ENCODE measurements around the gene CPLANE2.
"Not testable (repeated sequence)": the region's sequence is repeated elsewhere in the genome, so short reads cannot be mapped to it uniquely, and the experiment has no call there.

The CPLANE2 gene, protein sequence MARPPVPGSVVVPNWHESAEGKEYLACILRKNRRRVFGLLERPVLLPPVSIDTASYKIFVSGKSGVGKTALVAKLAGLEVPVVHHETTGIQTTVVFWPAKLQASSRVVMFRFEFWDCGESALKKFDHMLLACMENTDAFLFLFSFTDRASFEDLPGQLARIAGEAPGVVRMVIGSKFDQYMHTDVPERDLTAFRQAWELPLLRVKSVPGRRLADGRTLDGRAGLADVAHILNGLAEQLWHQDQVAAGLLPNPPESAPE

DNA sequence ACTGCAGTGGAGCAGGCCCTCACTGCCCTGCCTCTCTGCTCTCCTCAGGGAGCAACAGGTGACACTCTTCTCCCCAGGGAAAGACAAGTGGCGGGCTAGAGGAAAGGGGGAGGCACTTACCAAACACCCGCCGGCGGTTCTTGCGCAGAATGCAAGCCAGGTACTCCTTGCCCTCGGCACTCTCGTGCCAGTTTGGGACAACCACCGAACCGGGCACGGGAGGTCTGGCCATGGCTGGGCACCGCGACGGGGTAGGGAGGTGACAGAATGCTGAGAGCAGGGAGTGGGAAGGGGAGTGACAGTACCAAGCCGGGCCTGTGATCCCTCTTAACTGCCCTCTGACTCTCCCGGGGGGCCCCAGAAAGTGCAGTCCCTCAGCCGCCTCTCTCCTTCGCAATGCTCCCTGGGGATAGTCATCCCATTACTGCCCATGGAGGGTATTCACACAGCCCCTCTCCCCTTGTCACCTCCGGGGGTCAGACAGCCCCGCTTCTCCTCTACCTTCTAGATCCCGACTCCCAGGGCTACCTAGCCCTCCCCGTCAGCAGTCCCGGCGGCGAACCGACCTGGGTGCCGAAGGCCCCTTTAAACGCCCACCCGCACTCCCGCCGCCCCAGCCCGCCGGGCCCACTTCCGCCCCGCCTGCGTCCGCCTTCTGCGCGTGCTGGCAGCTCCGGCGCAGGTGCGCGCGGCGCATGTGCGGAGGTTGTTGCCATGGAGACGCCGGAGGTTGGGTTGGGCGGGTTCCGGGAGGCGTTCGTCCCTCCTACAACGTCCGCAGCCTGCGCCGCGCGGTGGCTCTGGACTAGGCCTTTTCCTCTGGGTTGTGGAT, at the start of gene CPLANE2:
Gene CPLANE2 (minus strand): TSS at position 673 of the 832 bp plus-strand sequence. CDS start 441 bp downstream, at position 232.
- in situ Hi-C loops (cut with MboI; ENCODE audit: low sequenced_read_pairs), result no loop called here

DNA sequence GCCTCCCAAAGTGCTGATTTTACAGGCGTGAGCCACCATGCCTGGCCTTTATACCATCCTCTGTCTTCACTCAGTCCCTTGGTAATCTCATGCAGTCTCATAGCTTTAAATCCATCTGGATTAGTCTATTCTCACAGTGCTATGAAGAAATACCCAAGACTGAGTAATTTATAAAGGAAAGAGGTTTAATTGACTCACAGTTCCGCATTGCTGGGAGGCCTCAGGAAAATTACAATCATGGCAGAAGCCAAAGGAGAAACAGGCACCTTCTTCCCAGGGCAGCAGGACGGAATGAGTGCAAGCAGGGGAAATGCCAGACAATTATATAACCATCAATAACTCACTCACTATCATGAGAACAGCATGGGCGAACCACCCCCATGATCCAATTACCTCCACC, 49.1 kb upstream of the CPLANE2 start:
- H3K27me3 ChIP-seq (ENCODE audit: low read depth), result no peaks in the 10 kb centered on the region
- no peaks in the 10 kb centered on the region for H3K9me3 ChIP-seq
- peaks cover 7% of the 10 kb centered on the region; the same call in 1 of the 2 replicates for H3K36me3 ChIP-seq (replicated peaks)
- no peak overlapping the region for H3K4me3 ChIP-seq
- DNase-seq (ENCODE audit: low spot score in 2 of 2), result no peak
- in situ Hi-C loops (cut with MboI; ENCODE audit: low sequenced_read_pairs), result no loop called here
- H3K4me1 ChIP-seq, result no peaks in the 10 kb centered on the region

More for the DNA sequence above, at the start of gene CPLANE2:
- no peaks in the 10 kb centered on the region for H3K9me3 ChIP-seq
- DNase-seq (ENCODE audit: low spot score in 2 of 2), result peak; percentile 91 to 97
- H3K4me1 ChIP-seq, result peaks cover 15% of the 10 kb centered on the region
- H3K36me3 ChIP-seq (replicated peaks), result no peaks in the 10 kb centered on the region; the same call in 1 of the 2 replicates
- H3K27me3 ChIP-seq (ENCODE audit: low read depth), result no peaks in the 10 kb centered on the region
- H3K4me3 ChIP-seq, result peak within 1 kb of the TSS; percentile 54

DNA sequence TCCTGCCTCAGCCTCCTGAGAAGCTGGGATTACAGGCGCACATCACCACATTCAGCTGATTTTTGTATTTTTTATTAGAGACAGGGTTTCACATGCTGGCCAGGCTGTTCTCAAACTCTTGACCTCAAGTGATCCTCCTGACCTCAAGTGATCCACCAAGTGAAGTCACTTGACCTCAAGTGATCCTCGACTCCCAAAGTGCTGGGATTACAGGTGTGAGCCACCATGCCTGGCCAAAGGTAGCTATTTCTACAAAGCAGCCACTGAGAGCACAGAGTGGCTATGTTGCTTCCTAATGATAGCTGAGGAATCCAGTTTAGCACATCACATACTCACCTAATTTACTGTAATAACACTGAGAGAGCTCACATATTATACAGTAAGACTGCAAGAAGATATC, 44.8 kb upstream of the CPLANE2 start:
- Histone ChIP-seq H3K4me1 (no peaks in the 10 kb centered on the region), H3K27me3 (ENCODE audit: low read depth) (no peaks in the 10 kb centered on the region), H3K36me3 (replicated peaks) (no peaks in the 10 kb centered on the region), H3K9me3 (no peaks in the 10 kb centered on the region), H3K4me3 (no peak overlapping the region)
- DNase-seq (ENCODE audit: low spot score in 2 of 2), result no peak
- in situ Hi-C loops (cut with MboI; ENCODE audit: low sequenced_read_pairs), result no loop called here

DNA sequence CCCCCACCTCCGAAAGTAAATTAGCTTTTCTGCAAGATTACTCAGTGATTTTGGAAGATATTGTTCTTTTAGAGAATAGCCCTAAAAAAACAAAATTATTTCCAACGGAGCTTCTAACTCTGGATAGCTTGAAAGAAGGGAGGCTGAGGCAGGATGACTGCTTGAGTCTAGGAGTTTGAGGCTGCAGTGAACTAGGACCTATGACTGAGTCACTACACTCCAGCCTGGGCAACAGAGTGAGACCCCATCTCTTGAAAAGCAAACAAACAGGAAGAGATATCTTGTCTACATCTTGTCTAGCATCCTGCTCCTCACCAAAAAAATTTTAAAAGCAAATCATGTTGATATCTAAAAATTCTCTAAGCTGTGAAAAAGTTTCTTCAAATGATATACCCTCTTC, 42.2 kb upstream of the CPLANE2 start:
- Histone ChIP-seq H3K9me3 (no peaks in the 10 kb centered on the region), H3K4me3 (no peak overlapping the region), H3K4me1 (no peaks in the 10 kb centered on the region), H3K36me3 (replicated peaks) (no peaks in the 10 kb centered on the region), H3K27me3 (ENCODE audit: low read depth) (no peaks in the 10 kb centered on the region)
- in situ Hi-C loops (cut with MboI; ENCODE audit: low sequenced_read_pairs), result no loop called here
- DNase-seq (ENCODE audit: low spot score in 2 of 2), result no peak

DNA sequence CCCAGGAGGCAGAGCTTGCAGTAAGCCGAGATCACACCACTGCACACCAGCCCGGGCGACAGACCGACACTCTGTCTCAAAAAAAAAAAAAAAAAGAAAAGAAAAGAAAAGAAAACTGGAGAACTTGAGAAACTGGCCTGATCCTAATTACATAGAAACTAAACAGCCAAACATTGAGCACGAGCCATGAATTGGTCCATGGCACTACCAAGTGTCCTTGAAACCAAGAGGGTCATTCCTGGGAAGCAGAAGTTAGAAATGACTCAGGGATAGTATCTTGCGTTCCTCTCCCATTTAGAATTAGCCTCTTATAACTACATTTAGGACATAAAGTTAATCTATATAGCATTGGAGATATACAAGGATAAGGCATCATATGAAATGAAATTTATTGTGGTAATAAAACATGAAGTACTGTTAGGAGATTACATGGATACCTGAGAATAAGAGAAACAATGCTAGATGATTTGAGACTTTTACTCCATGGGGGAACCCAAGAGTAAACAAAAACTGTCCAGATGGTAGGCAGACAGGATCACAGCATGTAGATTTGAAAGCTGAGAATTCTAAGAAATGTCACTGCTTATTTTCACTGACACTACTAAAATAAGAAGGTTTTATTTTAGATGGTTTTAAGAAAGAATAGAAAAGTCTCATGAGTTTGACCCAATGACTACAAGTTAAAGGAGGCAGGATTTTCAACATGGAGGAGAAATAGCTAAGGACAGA, 39.5 kb upstream of the CPLANE2 start:
- no peaks in the 10 kb centered on the region for H3K4me1 ChIP-seq
- H3K4me3 ChIP-seq, result no peak overlapping the region
- no peaks in the 10 kb centered on the region for H3K9me3 ChIP-seq
- DNase-seq (ENCODE audit: low spot score in 2 of 2), result no peak
- H3K27me3 ChIP-seq (ENCODE audit: low read depth), result no peaks in the 10 kb centered on the region
- no peaks in the 10 kb centered on the region for H3K36me3 ChIP-seq (replicated peaks)
- in situ Hi-C loops (cut with MboI; ENCODE audit: low sequenced_read_pairs), result no loop called here

DNA sequence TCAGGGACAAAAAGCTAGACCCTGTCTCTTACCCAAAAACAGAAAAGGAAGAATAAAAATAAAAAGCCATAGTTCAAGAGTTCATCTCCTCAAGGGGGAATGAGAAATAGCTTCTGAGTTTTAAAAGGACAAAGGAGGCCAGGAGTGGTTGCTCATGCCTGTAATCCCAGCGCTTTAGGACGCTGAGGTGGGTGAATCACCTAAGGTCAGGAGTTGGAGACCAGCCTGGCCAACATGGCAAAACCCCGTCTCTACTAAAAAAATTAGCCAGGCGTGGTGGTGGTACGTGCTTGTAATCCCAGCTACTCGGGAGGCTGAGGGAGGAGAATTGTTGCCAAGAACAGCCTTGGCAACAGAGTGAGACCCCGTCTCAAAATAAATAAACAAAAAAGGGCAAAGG, 38.6 kb upstream of the CPLANE2 start:
- no peaks in the 10 kb centered on the region for H3K4me1 ChIP-seq
- H3K9me3 ChIP-seq, result no peaks in the 10 kb centered on the region
- DNase-seq (ENCODE audit: low spot score in 2 of 2), result no peak
- no peaks in the 10 kb centered on the region for H3K36me3 ChIP-seq (replicated peaks)
- H3K4me3 ChIP-seq, result no peak overlapping the region
- no peaks in the 10 kb centered on the region for H3K27me3 ChIP-seq (ENCODE audit: low read depth)
- in situ Hi-C loops (cut with MboI; ENCODE audit: low sequenced_read_pairs), result no loop called here

DNA sequence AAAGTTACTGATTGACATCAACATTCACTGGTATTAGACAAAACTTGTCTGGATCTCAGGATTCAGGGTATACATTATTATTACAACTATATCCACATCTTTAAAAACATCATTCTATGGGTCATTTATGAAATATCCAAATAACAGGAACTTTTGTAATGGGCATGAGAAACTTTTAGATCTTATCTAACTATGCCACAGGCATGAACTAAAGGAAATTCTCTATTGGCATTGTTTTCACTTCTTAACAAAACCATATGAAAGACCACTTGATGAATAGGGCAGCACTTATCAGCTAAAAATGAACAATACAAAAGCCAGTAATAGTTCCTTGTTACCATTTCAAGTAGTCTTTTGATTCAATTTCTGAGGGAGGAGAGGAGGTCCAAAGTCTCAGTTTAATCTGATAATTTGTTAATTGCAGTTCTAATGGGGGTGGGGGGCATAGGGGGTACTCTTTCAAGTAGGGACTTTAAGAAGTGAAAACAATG, 30.8 kb upstream of the CPLANE2 start:
- Histone ChIP-seq H3K4me3 (no peak overlapping the region), H3K36me3 (replicated peaks) (no peaks in the 10 kb centered on the region), H3K4me1 (peaks cover 31% of the 10 kb centered on the region), H3K27me3 (ENCODE audit: low read depth) (no peaks in the 10 kb centered on the region), H3K9me3 (no peaks in the 10 kb centered on the region)
- in situ Hi-C loops (cut with MboI; ENCODE audit: low sequenced_read_pairs), result no loop called here
- peak in 1 of 2 experiments; percentile 92 for DNase-seq (ENCODE audit: low spot score in 2 of 2)

DNA sequence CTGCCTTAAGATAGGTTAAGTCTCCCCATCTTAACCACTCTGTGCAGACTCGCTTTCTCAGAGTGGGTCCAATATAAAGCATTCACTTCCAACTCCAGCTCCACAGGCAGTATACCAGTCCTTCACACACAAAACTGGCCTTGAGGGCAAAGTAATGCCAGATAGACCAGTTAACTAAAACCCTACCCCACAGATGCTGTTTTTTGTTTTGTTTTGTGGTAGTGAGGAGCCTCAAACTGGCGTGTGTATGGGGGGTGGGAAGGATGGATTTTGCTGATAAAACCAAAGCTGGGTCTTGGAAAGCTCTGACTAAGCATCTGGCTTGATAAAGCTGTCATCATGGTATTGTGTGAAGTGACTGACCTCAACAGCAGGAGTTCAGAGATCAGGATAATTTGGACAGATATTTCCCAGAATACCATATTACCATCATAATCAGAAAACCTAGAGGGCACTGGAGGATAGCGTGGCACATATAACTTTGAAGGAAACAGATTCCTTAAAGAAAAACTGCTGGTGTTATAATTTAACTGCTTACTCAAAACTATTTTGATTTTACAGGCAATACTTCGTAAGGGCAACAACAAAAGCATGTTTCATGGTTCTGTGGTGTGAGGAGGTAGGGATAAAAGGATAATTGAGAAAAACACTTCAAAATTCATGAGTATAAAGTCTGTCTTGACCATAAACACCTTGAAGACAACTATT, 29.6 kb upstream of the CPLANE2 start:
- Histone ChIP-seq H3K4me1 (peaks cover 31% of the 10 kb centered on the region), H3K36me3 (replicated peaks) (no peaks in the 10 kb centered on the region), H3K27me3 (ENCODE audit: low read depth) (no peaks in the 10 kb centered on the region), H3K9me3 (no peaks in the 10 kb centered on the region), H3K4me3 (no peak overlapping the region)
- in situ Hi-C loops (cut with MboI; ENCODE audit: low sequenced_read_pairs), result no loop called here
- no peak for DNase-seq (ENCODE audit: low spot score in 2 of 2)

DNA sequence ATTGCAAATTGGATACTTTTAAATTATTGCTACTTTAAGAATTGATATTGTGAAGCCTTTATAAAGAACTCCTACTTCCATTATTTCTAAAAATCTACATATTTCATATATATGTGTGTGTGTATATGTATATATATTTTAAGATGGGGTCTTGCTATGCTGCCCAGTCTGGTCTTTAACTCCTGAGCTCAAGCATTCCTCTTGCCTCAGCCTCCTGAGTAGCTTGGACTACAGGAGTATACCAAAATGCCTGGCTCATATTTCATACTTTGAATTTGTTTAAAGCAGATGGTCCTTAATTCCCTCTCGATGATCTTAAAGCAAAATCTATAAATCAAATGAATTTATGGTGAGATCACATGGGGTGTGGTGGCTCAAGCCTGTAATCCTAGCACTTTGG, 25.1 kb upstream of the CPLANE2 start:
- H3K4me3 ChIP-seq, result no peak overlapping the region
- no peaks in the 10 kb centered on the region for H3K27me3 ChIP-seq (ENCODE audit: low read depth)
- no peaks in the 10 kb centered on the region for H3K9me3 ChIP-seq
- in situ Hi-C loops (cut with MboI; ENCODE audit: low sequenced_read_pairs), result no loop called here
- H3K4me1 ChIP-seq, result peaks cover 15% of the 10 kb centered on the region
- no peak for DNase-seq (ENCODE audit: low spot score in 2 of 2)
- H3K36me3 ChIP-seq (replicated peaks), result no peaks in the 10 kb centered on the region

DNA sequence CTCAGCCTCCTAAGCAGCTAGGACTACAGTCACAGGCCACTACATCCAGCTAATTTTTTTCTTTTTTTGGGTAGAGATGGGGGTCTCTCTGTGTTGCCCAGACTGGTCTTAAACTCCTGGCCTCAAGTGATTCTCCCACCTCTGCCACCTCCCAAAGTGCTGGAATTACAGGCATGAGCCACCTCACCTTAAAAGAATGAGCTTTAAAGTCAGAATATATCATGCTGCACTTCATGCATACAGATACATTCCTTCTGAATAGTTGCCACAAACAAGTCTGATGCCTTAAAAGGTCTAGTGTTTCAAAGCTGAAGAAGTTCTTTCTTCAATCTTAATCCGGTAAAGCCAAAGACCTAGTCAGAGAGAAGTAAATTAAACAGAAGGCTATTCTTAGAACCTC, 23.8 kb upstream of the CPLANE2 start:
- in situ Hi-C loops (cut with MboI; ENCODE audit: low sequenced_read_pairs), result no loop called here
- H3K9me3 ChIP-seq, result no peaks in the 10 kb centered on the region
- H3K36me3 ChIP-seq (replicated peaks), result no peaks in the 10 kb centered on the region
- no peak overlapping the region for H3K4me3 ChIP-seq
- no peak for DNase-seq (ENCODE audit: low spot score in 2 of 2)
- H3K27me3 ChIP-seq (ENCODE audit: low read depth), result no peaks in the 10 kb centered on the region
- H3K4me1 ChIP-seq, result peaks cover 2% of the 10 kb centered on the region

DNA sequence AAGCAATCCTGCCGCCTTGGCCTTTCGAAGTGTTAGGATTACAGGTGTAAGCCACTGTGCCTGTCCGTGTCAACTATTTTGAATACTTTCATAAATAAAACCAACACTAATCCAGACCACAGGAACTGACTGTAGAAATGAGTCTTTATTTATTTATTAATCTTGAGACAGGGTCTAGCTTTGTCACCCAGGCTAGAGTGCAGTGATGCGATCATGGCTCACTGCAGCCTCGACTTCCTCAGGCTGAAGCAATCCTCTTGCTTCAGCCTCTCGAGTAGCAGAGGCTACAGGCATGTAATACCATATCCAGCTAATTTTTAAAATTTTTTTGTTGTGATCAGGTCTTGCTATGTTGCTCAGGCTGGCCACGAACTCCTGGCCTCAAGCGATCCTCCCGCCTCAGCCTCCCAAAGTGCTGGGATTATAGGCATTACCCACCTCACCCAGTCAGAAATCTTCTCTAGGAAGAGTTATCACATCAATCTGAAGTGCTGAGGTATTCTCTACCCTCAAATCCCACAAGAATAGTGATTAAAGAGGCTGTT, 21.7 kb upstream of the CPLANE2 start:
- no peaks in the 10 kb centered on the region for H3K4me1 ChIP-seq

DNA sequence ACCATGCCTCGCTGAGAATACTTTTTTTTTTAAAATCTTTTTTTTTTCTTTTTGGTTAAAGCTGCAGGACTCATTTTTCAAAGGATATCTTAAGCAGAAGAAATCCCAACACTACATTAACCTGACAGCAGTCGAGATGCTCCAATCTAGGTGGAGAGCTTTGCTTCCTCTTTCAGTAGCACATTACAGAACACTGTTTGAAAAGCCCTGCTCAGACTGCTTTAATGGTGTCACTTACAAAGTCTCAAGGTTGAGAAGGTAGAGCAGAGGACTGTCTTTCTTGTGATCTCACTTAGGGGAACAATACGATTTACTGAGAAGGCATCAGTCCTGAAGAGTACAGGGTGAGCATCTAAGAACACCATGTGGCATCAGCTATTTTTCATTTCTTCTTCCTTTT, 21.0 kb upstream of the CPLANE2 start:
- no peaks in the 10 kb centered on the region; the same call in 1 of the 2 replicates for H3K36me3 ChIP-seq (replicated peaks)
- no peak for DNase-seq (ENCODE audit: low spot score in 2 of 2)
- in situ Hi-C loops (cut with MboI; ENCODE audit: low sequenced_read_pairs), result no loop called here
- no peak overlapping the region for H3K4me3 ChIP-seq
- no peaks in the 10 kb centered on the region for H3K4me1 ChIP-seq
- no peaks in the 10 kb centered on the region for H3K9me3 ChIP-seq
- H3K27me3 ChIP-seq (ENCODE audit: low read depth), result no peaks in the 10 kb centered on the region

More for the DNA sequence above, 21.7 kb upstream of the CPLANE2 start:
- in situ Hi-C loops (cut with MboI; ENCODE audit: low sequenced_read_pairs), result no loop called here
- Histone ChIP-seq H3K4me3 (no peak overlapping the region), H3K27me3 (ENCODE audit: low read depth) (no peaks in the 10 kb centered on the region), H3K36me3 (replicated peaks) (no peaks in the 10 kb centered on the region), H3K9me3 (no peaks in the 10 kb centered on the region)
- no peak for DNase-seq (ENCODE audit: low spot score in 2 of 2)

DNA sequence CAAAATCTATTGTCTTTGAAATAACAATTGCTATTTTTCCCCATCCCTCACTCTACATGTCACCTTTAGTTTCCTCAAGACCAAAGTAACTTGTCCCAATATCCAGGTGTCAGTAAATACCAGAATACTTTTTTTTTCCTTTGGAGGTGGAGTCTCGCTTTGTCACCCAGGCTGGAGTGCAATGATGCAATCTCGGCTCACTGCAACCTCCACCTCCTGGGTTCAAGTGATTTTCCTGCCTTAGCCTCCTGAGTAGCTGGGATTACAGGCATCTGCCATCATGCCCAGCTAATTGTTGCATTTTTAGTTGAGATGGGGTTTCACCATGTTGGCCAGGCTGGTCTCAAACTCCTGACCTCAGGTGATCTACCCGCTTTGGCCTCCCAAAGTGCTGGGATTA, 20.6 kb upstream of the CPLANE2 start:
- in situ Hi-C loops (cut with MboI; ENCODE audit: low sequenced_read_pairs); H3K4me1 ChIP-seq; DNase-seq (ENCODE audit: low spot score in 2 of 2); H3K4me3 ChIP-seq; H3K36me3 ChIP-seq (replicated peaks); H3K27me3 ChIP-seq (ENCODE audit: low read depth); H3K9me3 ChIP-seq: not testable (repeated sequence)

Data from HAP-1 (cell line).